Body of pancreas (tissue), 4 donors: Measurements from ENCODE around the gene MAGOH. TPM values are rescaled to one million over a fixed set of nuclear protein-coding genes. Genes with fewer than 3 reads are reported as not detected.

Source experiments
- ATAC-seq: fragments of 150-250 bp; one replicate; pipeline ENCODE4 v1.9.1; 2016
- DNase-seq, 4 donors: peaks; one replicate each; pipeline ENCODE4 v3.0.0-alpha.2; 2019
- H3K27ac ChIP-seq, 4 donors: fragments of 200-600 bp; sonication (generic); 1 replicate in 3 of 4; 2 replicates in 1 of 4; pipeline versions ENCODE4 v1.5.1 to v1.6.1; 2016 to 2019; ENCODE audit warnings: mild to moderate bottlenecking in 1 of 4, mixed read lengths in 1 of 4, moderate library complexity in 1 of 4
- H3K27me3 ChIP-seq, 2 donors: fragments of 200-600 bp; sonication (generic); one replicate each; pipeline ENCODE4 v1.6.0; 2016; ENCODE audit warnings: mild to moderate bottlenecking in 1 of 2
- H3K36me3 ChIP-seq, 2 donors: fragments of 200-600 bp; sonication (generic); replicated peaks in 1 of 2; 2 replicates each; pipeline ENCODE4 v1.5.1; 2016; ENCODE audit warnings: low read depth in 2 of 2; ENCODE audit not compliant: insufficient read depth in 1 of 2
- H3K4me1 ChIP-seq: fragments of 200-600 bp; sonication (generic); one replicate; pipeline ENCODE4 v1.6.0; 2016
- H3K4me3 ChIP-seq, 2 donors: fragments of 200-600 bp; sonication (generic); 1 replicate in 1 of 2; 2 replicates in 1 of 2; pipeline ENCODE4 v1.5.1; 2016 to 2019
- H3K9me3 ChIP-seq, 3 donors: fragments of 200-600 bp; sonication (generic); 1 replicate in 2 of 3; 2 replicates in 1 of 3; pipeline ENCODE4 v1.5.1; 2016
- POLR2A ChIP-seq, 3 donors: fragments of 450-650 bp; IDR thresholded peaks; one replicate each; pipeline ENCODE4 v1.6.1; 2016; ENCODE audit warnings: antibody characterized with exemption in 3 of 3, mild to moderate bottlenecking in 2 of 3
- WGBS, 2 donors: methylation state at CpG; one replicate each; pipeline ENCODE4 v1.1.5; 2017; 5-methylcytosine and 5-hydroxymethylcytosine counted together
- intact Hi-C: fragments of 100-400 bp; cut with DNase I; formaldehyde crosslinking; loops from one replicate; pipeline ENCODE4 v1.15.1; 2023
- total RNA-seq, 2 donors: library from RNA; depleted of rRNA; stranded (reverse); fragments of >200 nt; gene quantifications; one replicate each; pipeline ENCODE4 v1.1.0, GENCODE V29; 2016
- TF ChIP-seq, protein P1 (sequence below), 7 experiments: fragments of 450-650 bp in 4 of 7; fragments of 200-600 bp in 3 of 7; sonication (generic) in 3 of 7; IDR thresholded peaks; one replicate each; pipeline ENCODE4 v1.5.1; 2016 to 2019; ENCODE audit warnings: antibody characterized with exemption in 7 of 7

MAGOH gene
- 10 to 100 TPM in 1 of 2 donors, 1 to 10 TPM in 1; 9.6 to 15.2 TPM for total RNA-seq

DNA sequence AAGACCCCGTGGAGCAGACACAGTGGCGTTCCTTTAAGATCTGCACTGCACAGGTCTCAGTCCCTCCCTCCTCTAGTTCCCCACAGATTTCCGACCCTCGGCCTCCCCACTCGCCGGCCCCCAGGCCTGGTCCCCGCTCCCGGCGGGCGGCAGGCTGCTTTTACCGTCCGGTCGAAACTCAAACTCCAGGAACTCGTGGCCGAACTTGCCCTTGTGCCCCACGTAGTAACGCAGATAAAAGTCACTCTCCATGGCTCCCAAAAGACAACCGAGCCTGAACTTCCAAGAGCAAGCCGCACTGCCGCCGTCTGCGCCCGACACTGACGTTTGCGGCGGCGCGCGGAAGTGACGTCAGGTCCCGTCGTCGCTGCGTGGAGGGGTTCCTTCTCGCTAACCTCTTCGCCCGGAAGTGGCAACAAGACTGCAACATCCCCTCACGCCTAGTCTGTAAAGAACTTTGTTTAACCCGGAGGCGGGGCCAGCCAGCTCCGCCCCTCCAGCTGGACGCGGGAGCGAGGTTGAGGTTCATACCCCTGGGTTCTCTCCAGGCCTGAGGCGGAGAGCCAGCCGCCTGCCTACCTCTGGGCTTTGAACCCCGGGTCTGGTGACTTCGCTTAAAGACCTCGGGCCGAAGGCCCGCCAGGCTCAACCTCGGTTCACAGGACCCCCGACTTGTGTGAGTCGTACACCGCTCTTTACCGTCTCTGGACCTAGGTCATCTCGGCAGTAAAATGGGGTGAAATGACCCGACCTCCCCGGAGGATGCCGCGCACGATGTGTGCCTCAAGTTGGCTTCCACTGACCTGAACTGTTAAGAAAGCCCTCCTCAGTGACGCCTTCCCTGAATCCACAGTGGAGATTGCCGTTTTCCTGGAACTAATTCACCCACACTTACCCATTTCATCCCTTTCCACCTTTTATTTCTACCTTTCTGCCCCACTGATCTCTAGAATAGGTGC is at the start of gene MAGOH:
MAGOH (minus strand) TSS at position 322 of the 959 bp plus-strand sequence; CDS start at position 252, 70 bp downstream.
- peaks cover 24% of the 10 kb centered on the region for H3K4me1 ChIP-seq
- DNase-seq (peak; percentile 93 to 95 (median 93)), ATAC-seq (peak; percentile 98)
- TF ChIP-seq, protein P1, sequence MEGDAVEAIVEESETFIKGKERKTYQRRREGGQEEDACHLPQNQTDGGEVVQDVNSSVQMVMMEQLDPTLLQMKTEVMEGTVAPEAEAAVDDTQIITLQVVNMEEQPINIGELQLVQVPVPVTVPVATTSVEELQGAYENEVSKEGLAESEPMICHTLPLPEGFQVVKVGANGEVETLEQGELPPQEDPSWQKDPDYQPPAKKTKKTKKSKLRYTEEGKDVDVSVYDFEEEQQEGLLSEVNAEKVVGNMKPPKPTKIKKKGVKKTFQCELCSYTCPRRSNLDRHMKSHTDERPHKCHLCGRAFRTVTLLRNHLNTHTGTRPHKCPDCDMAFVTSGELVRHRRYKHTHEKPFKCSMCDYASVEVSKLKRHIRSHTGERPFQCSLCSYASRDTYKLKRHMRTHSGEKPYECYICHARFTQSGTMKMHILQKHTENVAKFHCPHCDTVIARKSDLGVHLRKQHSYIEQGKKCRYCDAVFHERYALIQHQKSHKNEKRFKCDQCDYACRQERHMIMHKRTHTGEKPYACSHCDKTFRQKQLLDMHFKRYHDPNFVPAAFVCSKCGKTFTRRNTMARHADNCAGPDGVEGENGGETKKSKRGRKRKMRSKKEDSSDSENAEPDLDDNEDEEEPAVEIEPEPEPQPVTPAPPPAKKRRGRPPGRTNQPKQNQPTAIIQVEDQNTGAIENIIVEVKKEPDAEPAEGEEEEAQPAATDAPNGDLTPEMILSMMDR (IDR thresholded peaks at IDR 0.05): no peak
- TF ChIP-seq POLR2A (IDR thresholded peaks at IDR 0.05): peak; percentile 62 to 87 (median 82)
- H3K27me3 ChIP-seq: no peaks in the 10 kb centered on the region
- intact Hi-C loops: no loop called here
- H3K27ac ChIP-seq: peak within 1 kb of the TSS; percentile 42 to 78 (median 66)
- peaks cover 0 to 9% of the 10 kb centered on the region in 2 donors for H3K36me3 ChIP-seq
- H3K4me3 ChIP-seq: peak within 1 kb of the TSS; percentile 49 to 88
- 6 to 7% methylated on average over 27 to 64 of the region's 64 CpGs for WGBS, 2 donors
- H3K9me3 ChIP-seq: no peaks in the 10 kb centered on the region

GRCh38 chr1:53286955-53287354 is 48.6 kb upstream of the MAGOH start:
- no peak overlapping the region for H3K27ac ChIP-seq
- DNase-seq: no peak
- 70 to 81% methylated on average over 4 of the region's 4 CpGs for WGBS, 2 donors
- H3K36me3 ChIP-seq: no peaks in the 10 kb centered on the region
- intact Hi-C loops: no loop called here
- H3K4me1 ChIP-seq: no peaks in the 10 kb centered on the region
- H3K9me3 ChIP-seq: no peaks in the 10 kb centered on the region
- H3K27me3 ChIP-seq: no peaks in the 10 kb centered on the region
- ATAC-seq: no peak
- no peak overlapping the region for H3K4me3 ChIP-seq
- TF ChIP-seq, protein P1 (IDR thresholded peaks at IDR 0.05): no peak
- TF ChIP-seq POLR2A (IDR thresholded peaks at IDR 0.05): no peak

- H3K4me1 ChIP-seq: no peaks in the 10 kb centered on the region
- 66 to 73% methylated on average over 8 of the region's 8 CpGs for WGBS, 2 donors
- no peak overlapping the region for H3K4me3 ChIP-seq
- no peaks in the 10 kb centered on the region for H3K36me3 ChIP-seq
- DNase-seq: no peak
- no peaks in the 10 kb centered on the region for H3K9me3 ChIP-seq
- TF ChIP-seq POLR2A (IDR thresholded peaks at IDR 0.05): no peak
- TF ChIP-seq, protein P1 (IDR thresholded peaks at IDR 0.05): no peak
- H3K27ac ChIP-seq: no peak overlapping the region
- ATAC-seq: no peak
- H3K27me3 ChIP-seq: no peaks in the 10 kb centered on the region
- intact Hi-C loops: no loop called here
Observed at GRCh38 chr1:53285969-53286760, 47.8 kb upstream of the MAGOH start.

DNA sequence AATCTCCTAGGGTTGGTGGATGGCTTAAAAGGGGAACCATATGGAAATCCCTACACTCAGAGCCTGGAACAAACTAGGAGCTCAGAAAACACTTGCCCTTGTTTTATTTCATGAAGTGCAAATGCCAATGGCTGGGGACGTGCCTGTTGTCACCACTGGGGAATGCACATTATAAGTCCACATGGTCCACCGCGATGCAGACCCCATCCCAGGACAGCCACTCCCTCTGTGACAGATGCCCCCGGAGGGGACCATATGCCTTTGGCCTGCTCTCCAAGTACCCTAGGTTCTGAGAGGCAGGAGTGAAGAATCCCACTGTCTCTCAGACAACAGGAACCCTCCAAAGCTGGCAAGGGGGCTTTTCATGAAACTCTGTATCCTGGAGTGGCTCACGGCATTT is 47.2 kb upstream of the MAGOH start:
- Histone ChIP-seq H3K27me3 (no peaks in the 10 kb centered on the region), H3K36me3 (no peaks in the 10 kb centered on the region), H3K4me3 (no peak overlapping the region), H3K27ac (no peak overlapping the region), H3K9me3 (no peaks in the 10 kb centered on the region), H3K4me1 (no peaks in the 10 kb centered on the region)
- no peak for ATAC-seq
- no peak for TF ChIP-seq POLR2A (IDR thresholded peaks at IDR 0.05)
- TF ChIP-seq, protein P1 (IDR thresholded peaks at IDR 0.05): no peak
- no peak for DNase-seq
- 69 to 75% methylated on average over 4 to 5 of the region's 5 CpGs for WGBS, 2 donors
- intact Hi-C loops: no loop called here
